ENCODE data around the gene GOLGA1. TPM values are rescaled to one million over a fixed set of nuclear protein-coding genes. Genes with fewer than 3 reads are reported as not detected.
A peak's percentile ranks its signal among the peaks of the same experiment; 100 is the strongest.

Gene GOLGA1
- total RNA-seq, 2 experiments from 2014 or later, result 19.0 to 19.2 TPM

GRCh38 chr9:124854822-124855221 lies 86.1 kb downstream of the GOLGA1 start:
- no peak overlapping the region for H2AFZ ChIP-seq (ENCODE audit: low read length)
- ChIA-PET CTCF (ENCODE audit: unreplicated experiment) (no interaction called here), POLR2A (no interaction called here)
- H3K27ac ChIP-seq (ENCODE audit: low read depth, low read length, poor library complexity, severe bottlenecking), result peak overlapping the region; percentile 21
- H3K9me3 ChIP-seq (ENCODE audit: low read length), result no peaks in the 10 kb centered on the region
- peaks cover 11% of the 10 kb centered on the region for H4K20me1 ChIP-seq (ENCODE audit: insufficient read depth, low read length)
- no peak overlapping the region for H3K4me3 ChIP-seq (ENCODE audit: low read depth, low read length, poor library complexity, severe bottlenecking)
- intact Hi-C loops (cut with micrococcal nuclease; ENCODE audit: unreplicated experiment), result loop anchor here (5.0 to 10.0 kb wide), 2 partner anchors 143 to 520 kb away; no protein-coding TSS in a partner anchor
- H3K4me2 ChIP-seq (ENCODE audit: low read length), result no peak overlapping the region
- H3K36me3 ChIP-seq (ENCODE audit: insufficient read depth, low read length), result peaks cover 38% of the 10 kb centered on the region
- no peak for DNase-seq (ENCODE audit: low spot score)
- no TSS peak for BruUV-seq (replicated peaks)
- H3K9me2 ChIP-seq (ENCODE audit: insufficient read depth, low read length), result no peaks in the 10 kb centered on the region
- H3K4me1 ChIP-seq (ENCODE audit: insufficient read depth, low read length, poor library complexity, severe bottlenecking), result peaks cover 23% of the 10 kb centered on the region
- TF ChIP-seq EZH2phosphoT487 (IDR thresholded peaks at IDR 0.05; ENCODE audit: borderline replicate concordance, low read depth, low read length) (no peak), CTCF (conservative IDR thresholded peaks at IDR 0.05; ENCODE audit: low read length) (no peak)
- H3K79me2 ChIP-seq (ENCODE audit: insufficient read depth, low read depth, low read length), result peaks cover 12% of the 10 kb centered on the region

- Histone ChIP-seq H3K79me2 (ENCODE audit: insufficient read depth, low read depth, low read length) (peaks cover 5% of the 10 kb centered on the region), H3K4me1 (ENCODE audit: insufficient read depth, low read length, poor library complexity, severe bottlenecking) (peaks cover 17% of the 10 kb centered on the region), H3K27ac (ENCODE audit: low read depth, low read length, poor library complexity, severe bottlenecking) (no peak overlapping the region), H3K4me3 (ENCODE audit: low read depth, low read length, poor library complexity, severe bottlenecking) (no peak overlapping the region), H3K36me3 (ENCODE audit: insufficient read depth, low read length) (peaks cover 32% of the 10 kb centered on the region), H3K9me3 (ENCODE audit: low read length) (no peaks in the 10 kb centered on the region), H3K9me2 (ENCODE audit: insufficient read depth, low read length) (no peaks in the 10 kb centered on the region), H3K4me2 (ENCODE audit: low read length) (no peak overlapping the region), H2AFZ (ENCODE audit: low read length) (no peak overlapping the region), H4K20me1 (ENCODE audit: insufficient read depth, low read length) (peaks cover 4% of the 10 kb centered on the region)
- POLR2A ChIA-PET, result no interaction called here
- intact Hi-C loops (cut with micrococcal nuclease; ENCODE audit: unreplicated experiment), result loop anchor here (5.0 to 10.0 kb wide), 2 partner anchors 142 to 521 kb away; no protein-coding TSS in a partner anchor
- CTCF ChIA-PET (ENCODE audit: unreplicated experiment), result interaction anchor here (1.1 kb wide), 1 partner anchor 80 kb away, joined by 5 read pairs; no protein-coding TSS in a partner anchor
- BruUV-seq (replicated peaks), result no TSS peak
- TF ChIP-seq EZH2phosphoT487 (IDR thresholded peaks at IDR 0.05; ENCODE audit: borderline replicate concordance, low read depth, low read length) (no peak), CTCF (conservative IDR thresholded peaks at IDR 0.05; ENCODE audit: low read length) (no peak)
- DNase-seq (ENCODE audit: low spot score), result no peak
Measured at GRCh38 chr9:124854161-124854560, 86.7 kb downstream of the GOLGA1 start.

GRCh38 chr9:124853605-124854143 lies 87.2 kb downstream of the GOLGA1 start:
- Histone ChIP-seq H3K4me1 (ENCODE audit: insufficient read depth, low read length, poor library complexity, severe bottlenecking) (peaks cover 12% of the 10 kb centered on the region), H3K79me2 (ENCODE audit: insufficient read depth, low read depth, low read length) (peaks cover under 1% of the 10 kb centered on the region; the same call in 1 of the 2 replicates), H3K9me3 (ENCODE audit: low read length) (no peaks in the 10 kb centered on the region), H3K9me2 (ENCODE audit: insufficient read depth, low read length) (no peaks in the 10 kb centered on the region), H4K20me1 (ENCODE audit: insufficient read depth, low read length) (no peaks in the 10 kb centered on the region), H2AFZ (ENCODE audit: low read length) (peak overlapping the region; percentile 9; the same call in 1 of the 2 replicates), H3K4me3 (ENCODE audit: low read depth, low read length, poor library complexity, severe bottlenecking) (peak overlapping the region; percentile 63), H3K4me2 (ENCODE audit: low read length) (peak overlapping the region; percentile 72), H3K36me3 (ENCODE audit: insufficient read depth, low read length) (peaks cover 27% of the 10 kb centered on the region), H3K27ac (ENCODE audit: low read depth, low read length, poor library complexity, severe bottlenecking) (no peak overlapping the region)
- ChIA-PET POLR2A (interaction anchor here (2.3 kb wide), 1 partner anchor 77 kb away, joined by 6 read pairs; the partner anchor contains the start of gene OLFML2A), CTCF (ENCODE audit: unreplicated experiment) (interaction anchor here (0.8 to 1.1 kb wide), 2 partner anchors 79 to 82 kb away, joined by 3 to 5 read pairs; partner anchors contain the start of gene NR6A1)
- no TSS peak for BruUV-seq (replicated peaks)
- TF ChIP-seq EZH2phosphoT487 (IDR thresholded peaks at IDR 0.05; ENCODE audit: borderline replicate concordance, low read depth, low read length) (no peak), CTCF (conservative IDR thresholded peaks at IDR 0.05; ENCODE audit: low read length) (no peak)
- intact Hi-C loops (cut with micrococcal nuclease; ENCODE audit: unreplicated experiment), result loop anchor here (1.0 to 10.0 kb wide), 5 partner anchors 41 to 521 kb away; no protein-coding TSS in a partner anchor
- DNase-seq (ENCODE audit: low spot score), result no peak
